Epithelial cell of prostate (primary cell): ENCODE measurements around the gene RFX1.

Source experiments
- DNase-seq: peaks from one replicate; pipeline ENCODE4 v3.0.0-alpha.2; 2011; ENCODE audit warnings: low read depth, low spot score
- H3K27ac ChIP-seq: fragments of 450-650 bp; 2 replicates; pipeline ENCODE4 v1.5.1; 2017; ENCODE audit warnings: mild to moderate bottlenecking

Gene RFX1

GRCh38 chr19:13918726-13919411 is 87.3 kb downstream of the RFX1 start:
- H3K27ac ChIP-seq = no peak overlapping the region
- no peak for DNase-seq

- DNase-seq = no peak
- no peak overlapping the region for H3K27ac ChIP-seq
Measured at GRCh38 chr19:13917888-13918406, 88.2 kb downstream of the RFX1 start.

GRCh38 chr19:13914777-13915176 is 91.3 kb downstream of the RFX1 start:
- DNase-seq = no peak
- no peak overlapping the region for H3K27ac ChIP-seq

GRCh38 chr19:13913352-13913751 is 92.8 kb downstream of the RFX1 start:
- DNase-seq = no peak
- no peak overlapping the region for H3K27ac ChIP-seq
